ENCODE measurements around the gene C1S.

- TF ChIP-seq CTCF (IDR thresholded peaks at IDR 0.05) (no peak), POLR2A (IDR thresholded peaks at IDR 0.05) (no peak)
Measured at GRCh38 chr12:7089196-7089871, 28.8 kb downstream of the C1S start.
